GM19324 (cell line): Measurements from ENCODE around the gene DMRT3.
"Not testable (repeated sequence)": the region's sequence is repeated elsewhere in the genome, so short reads cannot be mapped to it uniquely, and the experiment has no call there.

Experiments used
- ATAC-seq: cut with Tn5 transposase; IDR thresholded peaks from one replicate; pipeline ENCODE4 v1.9.1; 2021; ENCODE audit warnings: mild to moderate bottlenecking, moderate library complexity; ENCODE audit not compliant: unreplicated experiment, low FRiP score

Gene DMRT3

GRCh38 chr9:998299-999110, 22.1 kb downstream of the DMRT3 start:
- not testable (repeated sequence) for ATAC-seq

GRCh38 chr9:1001838-1002237, 25.4 kb downstream of the DMRT3 start:
- no peak for ATAC-seq

GRCh38 chr9:1002678-1003077, 26.2 kb downstream of the DMRT3 start:
- ATAC-seq = no peak

GRCh38 chr9:1005043-1005667, 28.7 kb downstream of the DMRT3 start:
- ATAC-seq = peak; percentile 45

- ATAC-seq = no peak
Measured at GRCh38 chr9:1007312-1007711, 30.9 kb downstream of the DMRT3 start.

- no peak for ATAC-seq
Measured at GRCh38 chr9:1008216-1008615, 31.8 kb downstream of the DMRT3 start.

GRCh38 chr9:1009101-1009707, 32.7 kb downstream of the DMRT3 start:
- peak; percentile 92 for ATAC-seq

- no peak for ATAC-seq
Measured at GRCh38 chr9:1013021-1013420, 36.6 kb downstream of the DMRT3 start.

GRCh38 chr9:1014225-1014624, 37.8 kb downstream of the DMRT3 start:
- no peak for ATAC-seq

GRCh38 chr9:1014640-1015039, 38.2 kb downstream of the DMRT3 start:
- no peak for ATAC-seq

- no peak for ATAC-seq
Measured at GRCh38 chr9:1018121-1018520, 41.7 kb downstream of the DMRT3 start.

GRCh38 chr9:1024112-1024511, 47.7 kb downstream of the DMRT3 start:
- ATAC-seq = no peak

GRCh38 chr9:1025131-1025530, 48.7 kb downstream of the DMRT3 start:
- ATAC-seq = no peak

- no peak for ATAC-seq
Measured at GRCh38 chr9:1026219-1026618, 49.8 kb downstream of the DMRT3 start.

GRCh38 chr9:1028501-1029190, 52.2 kb downstream of the DMRT3 start:
- ATAC-seq = no peak

GRCh38 chr9:1031951-1032601, 55.6 kb downstream of the DMRT3 start:
- no peak for ATAC-seq

GRCh38 chr9:1034271-1034670, 57.8 kb downstream of the DMRT3 start:
- ATAC-seq = no peak

- no peak for ATAC-seq
Measured at GRCh38 chr9:1039589-1039988, 63.1 kb downstream of the DMRT3 start.
